H1 (cell line): ENCODE measurements around the gene UNC119B. TPM values are rescaled to one million over a fixed set of nuclear protein-coding genes. Genes with fewer than 3 reads are reported as not detected.

Experiments used
- EGR1 ChIP-seq: IDR thresholded peaks from 2 replicates; pipeline ENCODE4 v1.6.1; 2011; ENCODE audit warnings: low read depth, low read length, borderline replicate concordance
- SAP30 ChIP-seq: fragments of 300-600 bp; sonication (generic); IDR thresholded peaks from 2 replicates; pipeline ENCODE4 v1.7.1; 2012; ENCODE audit warnings: low read length, moderate library complexity, mild to moderate bottlenecking, inconsistent platforms; ENCODE audit not compliant: insufficient read depth, insufficient replicate concordance
- polyA plus RNA-seq, 7 experiments: library from polyadenylated mRNA; depleted of rRNA in 3 of 7; stranded (reverse) in 5 of 7; unstranded in 2 of 7; fragments of >200 nt in 5 of 7; fragments of 200-250 nt in 2 of 7; gene quantifications; 1 replicate in 5 of 7; 2 replicates in 1 of 7; 4 replicates in 1 of 7; pipeline versions ENCODE4 v1.2.1 to v1.2.3, GENCODE V29; 2011 to 2013; ENCODE audit warnings: missing spikeins in 2 of 7, mixed read lengths in 2 of 7
- total RNA-seq: library from RNA; stranded (reverse); fragmentation: NEBNext Ultra II Directional; extraction: Animal tissue kit (Norgen Biotek cat#: 25700); gene quantifications from 2 replicates; pipeline ENCODE4 v1.2.1, GENCODE V29; 2021
- TF ChIP-seq, protein P1 (sequence below): fragments of 300-600 bp; sonication (generic); IDR thresholded peaks from 2 replicates; pipeline ENCODE4 v1.7.1; 2012; ENCODE audit warnings: low read length, moderate library complexity, mild to moderate bottlenecking, inconsistent platforms; ENCODE audit not compliant: insufficient replicate concordance

The UNC119B gene
- total and polyA plus RNA-seq, 2 of the 8 experiments (the other 6 are each of a cell fraction or from before 2014, with no cell fraction given), result 40.5 to 50.1 TPM

DNA sequence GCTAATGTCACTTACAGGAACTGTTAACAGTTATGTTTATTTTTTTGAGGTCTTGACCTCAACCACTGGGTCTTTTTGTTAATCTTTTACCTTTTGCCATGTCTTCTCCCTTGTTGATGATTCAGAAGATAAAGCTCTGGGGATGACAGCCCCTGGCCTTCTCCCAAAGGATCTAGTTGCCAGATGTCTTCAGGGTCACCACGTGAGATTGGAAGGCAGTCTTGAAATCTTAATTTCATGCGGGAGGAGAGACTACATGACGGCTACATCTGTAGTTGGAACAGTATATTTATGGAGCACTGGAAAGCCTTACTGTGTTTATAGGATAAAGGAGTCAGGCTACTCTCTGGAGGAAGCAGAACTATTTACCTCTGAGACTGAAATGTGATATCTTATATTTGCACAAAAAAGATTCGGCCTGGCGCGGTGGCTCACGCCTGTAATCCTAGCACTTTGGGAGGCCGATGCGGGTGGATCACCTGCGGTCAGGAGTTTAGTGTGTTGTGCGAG, 17.7 kb upstream of the UNC119B start (continued):
- TF ChIP-seq, protein P1, sequence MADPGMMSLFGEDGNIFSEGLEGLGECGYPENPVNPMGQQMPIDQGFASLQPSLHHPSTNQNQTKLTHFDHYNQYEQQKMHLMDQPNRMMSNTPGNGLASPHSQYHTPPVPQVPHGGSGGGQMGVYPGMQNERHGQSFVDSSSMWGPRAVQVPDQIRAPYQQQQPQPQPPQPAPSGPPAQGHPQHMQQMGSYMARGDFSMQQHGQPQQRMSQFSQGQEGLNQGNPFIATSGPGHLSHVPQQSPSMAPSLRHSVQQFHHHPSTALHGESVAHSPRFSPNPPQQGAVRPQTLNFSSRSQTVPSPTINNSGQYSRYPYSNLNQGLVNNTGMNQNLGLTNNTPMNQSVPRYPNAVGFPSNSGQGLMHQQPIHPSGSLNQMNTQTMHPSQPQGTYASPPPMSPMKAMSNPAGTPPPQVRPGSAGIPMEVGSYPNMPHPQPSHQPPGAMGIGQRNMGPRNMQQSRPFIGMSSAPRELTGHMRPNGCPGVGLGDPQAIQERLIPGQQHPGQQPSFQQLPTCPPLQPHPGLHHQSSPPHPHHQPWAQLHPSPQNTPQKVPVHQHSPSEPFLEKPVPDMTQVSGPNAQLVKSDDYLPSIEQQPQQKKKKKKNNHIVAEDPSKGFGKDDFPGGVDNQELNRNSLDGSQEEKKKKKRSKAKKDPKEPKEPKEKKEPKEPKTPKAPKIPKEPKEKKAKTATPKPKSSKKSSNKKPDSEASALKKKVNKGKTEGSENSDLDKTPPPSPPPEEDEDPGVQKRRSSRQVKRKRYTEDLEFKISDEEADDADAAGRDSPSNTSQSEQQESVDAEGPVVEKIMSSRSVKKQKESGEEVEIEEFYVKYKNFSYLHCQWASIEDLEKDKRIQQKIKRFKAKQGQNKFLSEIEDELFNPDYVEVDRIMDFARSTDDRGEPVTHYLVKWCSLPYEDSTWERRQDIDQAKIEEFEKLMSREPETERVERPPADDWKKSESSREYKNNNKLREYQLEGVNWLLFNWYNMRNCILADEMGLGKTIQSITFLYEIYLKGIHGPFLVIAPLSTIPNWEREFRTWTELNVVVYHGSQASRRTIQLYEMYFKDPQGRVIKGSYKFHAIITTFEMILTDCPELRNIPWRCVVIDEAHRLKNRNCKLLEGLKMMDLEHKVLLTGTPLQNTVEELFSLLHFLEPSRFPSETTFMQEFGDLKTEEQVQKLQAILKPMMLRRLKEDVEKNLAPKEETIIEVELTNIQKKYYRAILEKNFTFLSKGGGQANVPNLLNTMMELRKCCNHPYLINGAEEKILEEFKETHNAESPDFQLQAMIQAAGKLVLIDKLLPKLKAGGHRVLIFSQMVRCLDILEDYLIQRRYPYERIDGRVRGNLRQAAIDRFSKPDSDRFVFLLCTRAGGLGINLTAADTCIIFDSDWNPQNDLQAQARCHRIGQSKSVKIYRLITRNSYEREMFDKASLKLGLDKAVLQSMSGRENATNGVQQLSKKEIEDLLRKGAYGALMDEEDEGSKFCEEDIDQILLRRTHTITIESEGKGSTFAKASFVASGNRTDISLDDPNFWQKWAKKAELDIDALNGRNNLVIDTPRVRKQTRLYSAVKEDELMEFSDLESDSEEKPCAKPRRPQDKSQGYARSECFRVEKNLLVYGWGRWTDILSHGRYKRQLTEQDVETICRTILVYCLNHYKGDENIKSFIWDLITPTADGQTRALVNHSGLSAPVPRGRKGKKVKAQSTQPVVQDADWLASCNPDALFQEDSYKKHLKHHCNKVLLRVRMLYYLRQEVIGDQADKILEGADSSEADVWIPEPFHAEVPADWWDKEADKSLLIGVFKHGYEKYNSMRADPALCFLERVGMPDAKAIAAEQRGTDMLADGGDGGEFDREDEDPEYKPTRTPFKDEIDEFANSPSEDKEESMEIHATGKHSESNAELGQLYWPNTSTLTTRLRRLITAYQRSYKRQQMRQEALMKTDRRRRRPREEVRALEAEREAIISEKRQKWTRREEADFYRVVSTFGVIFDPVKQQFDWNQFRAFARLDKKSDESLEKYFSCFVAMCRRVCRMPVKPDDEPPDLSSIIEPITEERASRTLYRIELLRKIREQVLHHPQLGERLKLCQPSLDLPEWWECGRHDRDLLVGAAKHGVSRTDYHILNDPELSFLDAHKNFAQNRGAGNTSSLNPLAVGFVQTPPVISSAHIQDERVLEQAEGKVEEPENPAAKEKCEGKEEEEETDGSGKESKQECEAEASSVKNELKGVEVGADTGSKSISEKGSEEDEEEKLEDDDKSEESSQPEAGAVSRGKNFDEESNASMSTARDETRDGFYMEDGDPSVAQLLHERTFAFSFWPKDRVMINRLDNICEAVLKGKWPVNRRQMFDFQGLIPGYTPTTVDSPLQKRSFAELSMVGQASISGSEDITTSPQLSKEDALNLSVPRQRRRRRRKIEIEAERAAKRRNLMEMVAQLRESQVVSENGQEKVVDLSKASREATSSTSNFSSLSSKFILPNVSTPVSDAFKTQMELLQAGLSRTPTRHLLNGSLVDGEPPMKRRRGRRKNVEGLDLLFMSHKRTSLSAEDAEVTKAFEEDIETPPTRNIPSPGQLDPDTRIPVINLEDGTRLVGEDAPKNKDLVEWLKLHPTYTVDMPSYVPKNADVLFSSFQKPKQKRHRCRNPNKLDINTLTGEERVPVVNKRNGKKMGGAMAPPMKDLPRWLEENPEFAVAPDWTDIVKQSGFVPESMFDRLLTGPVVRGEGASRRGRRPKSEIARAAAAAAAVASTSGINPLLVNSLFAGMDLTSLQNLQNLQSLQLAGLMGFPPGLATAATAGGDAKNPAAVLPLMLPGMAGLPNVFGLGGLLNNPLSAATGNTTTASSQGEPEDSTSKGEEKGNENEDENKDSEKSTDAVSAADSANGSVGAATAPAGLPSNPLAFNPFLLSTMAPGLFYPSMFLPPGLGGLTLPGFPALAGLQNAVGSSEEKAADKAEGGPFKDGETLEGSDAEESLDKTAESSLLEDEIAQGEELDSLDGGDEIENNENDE, result no peak
- no peak for TF ChIP-seq SAP30
- TF ChIP-seq EGR1, result no peak
